Erythroblast (primary cell): ENCODE results near the gene CLRN3.

ENCODE experiments used
- GATA1 ChIP-seq: IDR thresholded peaks from 2 replicates; pipeline ENCODE4 v1.6.1; 2011; ENCODE audit warnings: low read depth, mild to moderate bottlenecking, control low read depth, low read length, moderate library complexity
- POLR2A ChIP-seq: IDR thresholded peaks from 2 replicates; pipeline ENCODE4 v1.6.1; 2011; ENCODE audit warnings: mild to moderate bottlenecking, low read length

DNA sequence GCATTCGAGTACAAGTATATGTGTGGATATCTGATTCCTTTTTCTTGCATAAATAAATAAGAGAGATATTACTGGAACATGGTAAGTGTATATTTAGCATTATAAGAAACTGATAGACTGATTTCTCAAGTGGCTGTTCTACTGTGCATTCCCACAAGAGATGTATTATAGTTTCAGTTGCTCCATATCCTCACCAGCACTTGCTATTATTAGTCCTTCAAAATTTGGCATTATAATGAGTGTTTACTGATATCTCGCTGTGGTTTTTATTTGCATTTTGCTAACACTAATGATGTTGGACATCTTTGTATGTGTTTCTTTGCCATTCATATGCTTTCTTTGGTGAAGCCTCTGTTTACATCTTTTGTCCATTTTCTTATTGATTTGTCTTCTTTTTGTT is 4.4 kb upstream of the CLRN3 start:
- TF ChIP-seq POLR2A (no peak), GATA1 (no peak)
